Measurements from ENCODE around the gene PITX2.
A peak's percentile ranks its signal among the peaks of the same experiment; 100 is the strongest.

PITX2 gene

DNA sequence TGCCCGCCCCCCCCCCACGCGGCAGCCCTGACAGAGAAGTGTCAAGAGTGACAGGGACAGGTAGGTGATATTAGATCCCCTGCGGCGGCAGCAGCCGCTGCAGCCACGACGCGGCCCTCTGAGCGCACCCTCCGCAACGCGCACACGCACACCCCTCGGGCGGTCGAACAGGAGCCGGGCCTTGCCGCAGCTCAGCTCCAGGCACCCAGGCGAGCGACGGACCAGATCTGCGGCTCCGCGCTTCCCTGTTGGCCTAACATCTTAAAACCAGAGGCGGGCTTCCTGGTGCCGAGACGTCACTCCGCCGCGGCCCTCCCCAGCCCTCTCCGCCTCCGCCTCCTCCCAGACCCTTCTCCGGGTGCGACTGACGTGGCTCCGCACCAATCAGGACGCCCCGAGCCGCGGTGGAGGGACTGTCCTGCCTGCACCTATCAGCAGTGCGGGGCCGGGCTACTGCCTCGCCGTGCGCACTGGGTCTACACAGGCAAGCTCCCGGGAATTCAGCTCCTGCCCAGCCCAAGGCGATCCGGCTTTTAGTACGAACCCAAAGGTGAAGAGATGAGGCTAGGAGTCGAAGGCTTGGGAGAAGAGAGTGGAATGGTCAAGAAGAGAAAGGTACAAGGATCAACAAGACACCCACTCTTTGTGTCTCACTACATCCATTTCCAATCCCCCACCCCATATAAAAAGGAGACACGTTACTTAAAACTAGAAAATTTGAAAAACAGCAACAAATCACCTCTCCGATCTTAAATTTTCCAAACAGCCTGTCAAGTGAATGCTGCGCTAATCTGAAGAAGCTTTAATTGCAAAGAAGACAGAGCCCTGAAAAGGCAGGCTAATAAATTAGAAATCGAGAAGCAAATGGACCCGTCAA lies at the start of gene PITX2:
Gene PITX2 (minus strand): TSS at position 237 of the 877 bp plus-strand sequence. CDS start 617 bp downstream, outside the sequence.
- peak; percentile 99 for DNase-seq (ENCODE audit: low spot score)

DNA sequence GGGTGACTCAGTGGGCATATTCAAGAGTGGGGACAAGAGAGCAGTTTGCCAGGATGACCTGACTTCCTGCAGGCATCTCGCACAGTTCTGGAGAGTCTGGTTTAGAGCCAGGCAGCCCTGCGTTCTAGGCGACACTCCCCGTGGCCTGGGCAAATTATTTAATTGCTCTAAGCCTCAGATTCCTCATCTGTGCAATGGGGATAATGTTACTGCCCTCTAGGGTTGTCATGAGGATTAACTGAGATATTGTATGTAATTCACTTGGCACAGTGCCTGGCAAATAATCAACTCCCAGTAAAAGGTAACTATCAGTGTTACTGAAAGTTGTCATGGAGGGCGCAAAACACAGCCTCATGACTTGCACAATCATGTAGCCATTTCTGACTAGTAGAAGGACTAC lies 48.8 kb upstream of the PITX2 start:
- DNase-seq (ENCODE audit: low spot score): no peak

DNA sequence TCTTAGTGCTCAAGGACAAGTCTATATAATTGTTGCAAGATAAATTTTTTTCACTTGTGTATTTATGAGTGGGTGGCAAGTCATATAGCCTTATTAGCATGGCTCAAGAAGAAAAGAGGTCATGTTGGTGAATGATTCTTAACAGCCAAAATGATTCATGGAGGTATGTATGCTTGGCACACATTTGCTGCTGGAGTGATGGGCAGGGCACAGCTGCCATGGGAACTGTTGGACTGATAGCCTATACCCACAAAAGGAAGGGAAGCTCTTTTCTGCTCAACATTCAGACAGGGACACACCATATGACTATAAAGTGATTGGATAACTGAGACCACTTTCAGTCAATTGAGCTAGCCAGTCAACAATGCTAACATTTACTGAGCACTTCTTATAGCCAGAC lies 46.8 kb upstream of the PITX2 start:
- DNase-seq (ENCODE audit: low spot score): no peak

DNA sequence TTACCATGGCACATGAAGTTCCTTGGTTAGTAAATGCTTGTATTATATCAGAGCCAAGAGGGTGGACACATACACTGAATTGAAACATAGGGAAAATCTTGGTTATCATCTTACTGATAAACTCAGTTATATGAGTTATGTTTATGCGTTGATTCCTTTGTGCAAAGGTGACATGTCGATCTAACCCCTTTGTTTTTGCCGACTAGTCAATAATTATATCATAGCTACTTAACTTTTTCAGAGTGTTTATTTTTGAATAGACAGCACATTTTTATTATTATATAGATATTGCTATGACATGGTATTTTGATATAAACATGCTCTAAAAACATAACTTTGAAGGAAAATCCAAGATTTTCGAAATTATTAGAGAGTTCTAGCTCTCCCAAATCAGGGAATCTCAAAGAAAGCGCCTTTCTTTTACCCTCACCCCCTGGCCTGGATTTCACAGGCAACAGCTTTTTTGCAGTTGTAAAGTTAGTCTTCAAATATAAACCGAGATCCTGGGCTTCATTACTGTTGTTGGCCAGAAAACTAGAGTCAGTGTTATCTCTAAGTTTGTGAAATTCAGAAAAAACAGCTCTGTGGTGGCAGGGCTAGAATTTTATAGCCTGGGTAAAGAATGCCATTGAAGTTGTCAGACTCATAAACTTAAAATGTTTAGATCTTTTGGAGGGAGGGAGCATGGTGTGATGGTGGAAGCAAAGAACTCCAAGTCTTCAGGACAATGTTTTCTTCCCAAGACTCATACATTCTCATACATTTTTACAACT lies 45.8 kb upstream of the PITX2 start:
- no peak for DNase-seq (ENCODE audit: low spot score)

DNA sequence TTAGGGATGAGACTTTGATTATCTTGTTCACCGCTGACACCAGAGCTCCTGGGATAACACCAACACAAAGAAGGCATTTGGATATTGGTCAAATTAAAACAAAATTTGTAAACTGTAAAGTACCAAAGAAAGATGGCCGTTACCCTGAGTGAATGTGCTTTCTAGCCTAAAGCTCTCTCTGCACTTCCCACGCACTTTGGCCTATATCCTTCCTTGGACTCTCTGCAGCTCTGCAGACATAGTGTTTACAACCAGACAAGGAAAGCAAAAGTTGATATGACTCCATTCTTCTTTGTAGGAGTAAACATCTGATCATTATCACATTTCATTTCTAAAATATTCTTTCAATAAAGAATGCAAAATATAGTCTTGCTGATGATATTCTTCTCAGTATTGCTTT lies 44.8 kb upstream of the PITX2 start:
- no peak for DNase-seq (ENCODE audit: low spot score)

DNA sequence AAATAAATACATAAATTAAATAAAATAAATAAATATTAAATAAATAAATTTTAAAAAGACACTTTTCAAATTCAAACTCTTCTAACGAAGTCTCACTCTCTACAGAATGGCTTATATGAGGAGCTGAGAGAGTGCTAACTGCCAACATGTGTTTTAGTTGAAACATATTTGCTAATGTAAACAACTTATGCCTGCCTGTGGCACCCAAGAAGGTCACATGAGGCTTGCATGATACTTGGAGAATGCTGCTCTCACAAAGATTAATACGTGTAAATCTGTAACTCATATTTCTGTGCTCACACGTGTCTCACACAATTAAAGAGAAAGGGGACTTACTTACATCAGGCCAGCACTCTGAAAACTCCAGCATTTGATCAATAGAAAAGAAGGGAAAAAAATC lies 43.2 kb upstream of the PITX2 start:
- DNase-seq (ENCODE audit: low spot score): no peak

DNA sequence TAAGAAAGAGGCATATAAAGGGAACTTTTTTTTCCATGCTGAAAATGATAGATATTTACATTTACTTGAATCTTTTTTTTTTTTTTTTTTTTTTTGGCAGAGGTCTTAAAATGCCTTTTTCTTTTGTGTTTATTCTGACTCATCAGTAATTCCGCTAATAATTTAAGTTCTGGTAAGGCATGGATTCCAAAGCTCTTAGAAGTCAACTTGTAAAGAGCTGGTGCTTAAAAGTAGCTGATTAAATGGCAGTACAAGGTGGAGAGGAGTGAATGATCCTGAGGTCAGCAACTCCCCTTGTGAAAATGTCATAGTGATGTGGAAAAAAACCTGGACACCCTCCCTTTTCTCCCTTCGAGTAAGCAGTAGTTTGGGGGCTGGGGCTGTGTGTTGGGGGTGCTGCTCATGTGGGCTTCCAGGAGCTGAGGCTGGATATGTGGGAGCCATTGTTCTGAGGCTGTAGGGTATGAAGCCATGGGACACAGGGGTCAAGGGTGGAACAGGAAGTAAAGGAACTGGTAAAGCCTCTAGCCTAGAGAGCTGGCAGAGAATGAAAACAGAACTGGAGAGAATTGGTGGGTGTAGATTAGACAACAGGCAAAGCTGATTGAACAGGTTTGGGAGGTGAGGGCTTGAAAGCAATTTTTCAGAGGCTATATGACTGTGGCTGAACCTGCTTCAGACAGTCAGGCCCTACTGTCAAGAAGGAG lies 41.0 kb upstream of the PITX2 start:
- DNase-seq (ENCODE audit: low spot score): peak; percentile 61

DNA sequence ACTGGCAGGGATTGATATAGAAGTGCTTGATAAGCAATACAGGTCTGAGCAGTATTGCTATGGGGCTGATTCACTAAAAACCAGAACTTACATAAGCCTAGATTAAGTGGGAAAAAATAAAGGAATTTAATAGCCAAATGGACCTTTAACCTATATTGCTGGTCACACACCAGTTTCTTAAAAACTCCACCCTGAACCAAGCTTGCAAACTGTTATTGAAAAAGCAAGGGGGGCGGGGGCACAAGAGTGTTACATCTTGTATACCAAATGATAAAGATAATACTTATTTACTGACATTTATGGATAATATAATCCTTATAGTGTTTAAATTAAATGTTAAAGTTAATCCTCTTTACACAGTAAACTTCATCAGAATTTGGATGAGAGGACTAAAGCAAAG lies 40.3 kb upstream of the PITX2 start:
- DNase-seq (ENCODE audit: low spot score): no peak

DNA sequence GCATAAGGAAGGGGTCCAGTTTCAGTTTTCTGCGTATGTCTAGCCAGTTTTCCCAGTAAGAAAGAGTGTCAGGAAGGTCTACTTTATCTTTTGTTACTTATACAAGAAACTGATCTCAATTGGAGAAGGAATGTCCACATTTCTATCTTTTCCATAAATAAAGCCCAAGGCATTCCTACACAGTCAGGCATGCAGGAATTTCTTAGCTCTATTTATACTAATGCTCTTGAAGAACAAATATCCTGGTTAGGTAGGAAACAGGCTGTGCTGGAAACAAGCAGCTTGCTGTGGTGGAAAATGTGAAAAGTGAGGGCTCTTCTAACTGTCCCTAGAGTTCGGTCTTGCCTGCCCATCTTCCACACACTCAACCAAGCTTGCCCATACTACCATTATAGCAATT lies 37.9 kb upstream of the PITX2 start:
- DNase-seq (ENCODE audit: low spot score): no peak

DNA sequence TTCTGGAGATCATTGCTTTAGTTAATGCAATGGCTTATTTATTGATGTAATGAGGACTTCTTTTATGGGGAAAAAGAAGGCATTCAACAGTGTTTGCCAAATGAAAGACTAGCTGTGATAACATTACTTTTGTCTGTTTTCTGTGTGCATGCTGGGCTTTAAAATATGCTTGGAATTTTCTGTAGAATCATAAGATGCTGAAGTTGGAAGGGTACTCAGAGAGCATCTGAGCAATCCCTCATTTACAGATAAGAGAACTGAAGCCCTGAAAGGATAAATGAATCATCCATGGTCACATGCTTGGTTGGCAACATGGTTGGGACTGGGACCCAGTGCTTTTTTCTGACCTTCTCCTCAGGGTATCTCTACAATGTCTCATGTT lies 31.4 kb upstream of the PITX2 start:
- DNase-seq (ENCODE audit: low spot score): peak; percentile 53

DNA sequence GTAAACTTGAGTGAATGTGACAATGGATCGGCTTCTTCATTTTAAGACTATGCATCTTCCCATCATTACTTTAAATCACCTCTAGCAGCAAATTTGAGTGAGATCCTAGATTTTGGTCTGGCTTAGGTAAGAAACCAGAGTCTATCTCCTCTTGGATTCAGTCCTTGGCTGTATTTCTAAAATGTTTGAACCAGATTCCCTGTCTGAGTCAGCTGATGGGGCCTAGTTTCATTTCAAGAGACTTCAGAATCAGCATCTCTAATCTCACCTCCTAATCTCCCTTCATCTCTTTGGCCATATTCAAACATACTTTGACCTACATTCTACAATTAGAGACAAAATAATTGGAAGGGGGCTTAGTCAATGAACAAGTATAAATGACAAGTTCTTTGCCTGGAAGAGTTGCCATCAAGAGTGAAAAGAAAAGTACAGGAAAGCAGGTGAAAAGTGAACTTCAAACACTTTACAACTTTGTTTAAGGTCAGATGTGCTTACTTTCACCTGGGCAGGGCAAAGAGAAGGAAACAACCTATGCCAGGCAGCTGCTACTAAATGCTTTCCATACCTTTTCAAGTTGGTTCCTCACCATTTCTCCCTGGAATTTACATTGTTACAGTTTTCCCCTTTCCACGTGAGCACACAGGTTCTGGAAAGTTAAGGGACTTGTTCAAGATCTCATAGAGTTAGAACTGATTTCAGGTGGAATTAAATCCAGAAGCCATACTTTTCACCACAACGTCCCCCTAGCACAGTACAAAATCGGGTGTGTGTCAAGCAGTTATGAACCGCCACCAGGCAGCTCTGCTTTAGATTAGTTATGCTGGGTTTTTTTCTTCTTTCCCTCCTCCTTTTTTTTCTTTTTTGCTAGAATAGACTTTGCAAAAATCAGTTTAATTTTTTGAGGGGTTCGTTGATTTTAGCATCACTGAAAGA lies 30.7 kb upstream of the PITX2 start:
- no peak for DNase-seq (ENCODE audit: low spot score)

DNA sequence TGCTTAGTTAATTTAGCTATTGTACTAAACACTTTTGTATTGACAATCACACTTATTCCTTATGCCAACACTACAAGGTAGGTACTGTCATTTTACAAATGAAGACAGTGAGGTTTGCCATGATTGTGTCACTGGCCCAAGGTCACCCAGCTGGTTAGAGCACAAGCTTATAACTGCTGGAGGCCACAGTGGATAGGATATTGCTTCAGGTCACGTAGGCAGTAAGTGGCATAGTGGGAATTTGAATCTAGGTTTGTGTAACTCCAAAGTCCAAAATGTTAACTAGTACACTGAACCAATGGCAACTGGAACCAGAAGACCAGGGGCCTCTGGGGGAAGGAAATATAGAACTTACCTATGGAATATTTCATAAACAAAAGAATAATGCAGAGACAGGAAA lies 21.1 kb upstream of the PITX2 start:
- DNase-seq (ENCODE audit: low spot score): no peak

DNA sequence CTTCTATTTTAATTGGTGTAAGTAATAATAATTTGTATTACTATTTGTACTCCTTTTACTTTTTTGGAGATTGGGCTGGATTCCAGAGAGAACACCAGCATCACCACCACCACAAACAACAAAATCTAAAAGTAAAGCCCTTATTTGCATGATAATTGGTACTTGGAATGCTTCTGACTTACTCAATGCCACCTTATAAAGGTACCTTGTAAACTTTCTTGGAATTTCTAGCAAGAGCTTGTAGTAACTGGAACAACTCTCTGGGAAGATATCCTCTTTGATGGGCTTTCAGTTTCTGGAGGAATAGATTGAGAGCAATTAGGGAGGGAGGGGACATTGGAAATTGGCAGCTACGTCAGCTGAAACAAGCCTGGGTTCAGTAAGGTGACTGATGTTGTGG lies 20.2 kb upstream of the PITX2 start:
- no peak for DNase-seq (ENCODE audit: low spot score)

DNA sequence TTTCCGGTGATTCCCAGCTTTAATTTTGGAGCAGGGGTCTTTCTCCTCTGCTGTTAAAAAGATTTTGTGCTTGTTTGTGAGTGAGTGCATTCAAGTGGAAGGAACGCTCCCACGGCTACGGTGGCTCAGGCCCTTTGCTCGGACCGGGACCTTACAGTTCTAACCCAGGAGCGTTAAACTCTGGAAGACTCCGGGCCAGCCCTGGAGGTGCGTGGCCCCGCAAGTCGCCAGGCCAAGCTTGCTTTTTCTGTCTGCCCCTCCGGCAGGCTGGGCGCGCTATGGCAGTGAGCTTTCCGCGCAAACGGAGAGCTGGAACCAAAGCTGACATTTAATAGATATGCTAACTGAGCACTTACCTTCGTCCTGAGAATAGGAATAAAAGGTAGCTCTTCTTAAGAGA lies 18.3 kb upstream of the PITX2 start:
- no peak for DNase-seq (ENCODE audit: low spot score)

DNA sequence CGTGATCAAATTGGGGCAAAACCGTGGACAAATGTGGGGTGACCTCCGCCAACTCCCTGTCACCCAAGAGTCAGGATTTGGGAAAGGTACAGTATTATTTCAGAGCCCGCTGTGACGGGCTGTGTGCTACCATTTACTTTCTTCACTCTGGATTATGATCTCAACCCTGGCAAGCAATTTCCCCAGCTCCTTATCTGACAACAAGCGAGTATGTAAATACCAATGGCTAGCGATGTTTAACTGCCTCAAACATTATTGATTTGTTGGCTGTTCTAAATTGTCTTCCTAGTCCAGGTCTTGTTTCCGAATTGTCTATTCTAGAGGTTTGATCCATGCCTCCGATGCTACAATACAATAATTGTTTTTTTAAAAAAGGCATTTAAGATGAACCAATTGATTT lies 17.7 kb upstream of the PITX2 start:
- DNase-seq (ENCODE audit: low spot score): no peak

DNA sequence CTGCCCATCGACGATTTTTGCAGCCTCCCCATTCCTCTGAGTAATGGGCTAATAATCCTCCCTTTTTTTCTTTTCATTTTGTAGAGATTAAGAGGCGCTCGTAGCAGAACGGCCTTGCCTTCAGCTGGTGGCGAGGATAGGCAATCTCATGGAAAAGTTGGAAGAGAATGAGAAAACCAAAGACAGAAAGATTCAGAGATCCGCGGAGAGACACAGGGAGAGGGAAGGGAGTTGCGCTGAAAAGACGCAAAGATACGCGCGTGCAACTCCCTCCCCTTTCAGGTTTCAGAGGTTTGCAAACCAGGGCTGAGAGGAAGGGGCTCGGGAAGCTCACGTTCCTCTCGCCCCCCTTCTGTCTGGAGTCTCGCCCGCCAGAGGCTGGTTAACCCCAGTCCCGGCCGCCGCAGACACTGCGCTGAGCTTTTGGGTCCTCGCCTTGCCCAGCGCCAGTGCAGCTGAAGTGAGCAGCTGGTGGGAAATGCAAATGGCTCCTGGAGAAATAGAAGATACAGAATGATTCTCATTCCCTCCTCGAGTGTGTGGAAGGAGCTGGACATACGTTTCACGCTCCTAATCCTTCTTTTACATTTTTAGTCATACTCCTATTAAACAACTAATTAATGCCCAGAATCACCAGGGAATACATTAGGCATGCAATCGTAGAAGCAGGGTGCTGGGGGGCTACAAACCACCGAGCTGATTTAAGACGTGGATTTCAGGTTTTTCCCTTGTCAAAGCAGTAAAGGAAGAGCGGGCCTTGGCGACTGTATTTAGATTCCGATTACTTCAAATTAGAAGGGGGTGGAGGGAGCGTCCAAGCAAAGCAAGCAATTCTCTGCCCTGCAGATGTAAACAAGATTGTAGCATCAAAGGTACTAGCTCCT lies 16.6 kb upstream of the PITX2 start:
- DNase-seq (ENCODE audit: low spot score): no peak

DNA sequence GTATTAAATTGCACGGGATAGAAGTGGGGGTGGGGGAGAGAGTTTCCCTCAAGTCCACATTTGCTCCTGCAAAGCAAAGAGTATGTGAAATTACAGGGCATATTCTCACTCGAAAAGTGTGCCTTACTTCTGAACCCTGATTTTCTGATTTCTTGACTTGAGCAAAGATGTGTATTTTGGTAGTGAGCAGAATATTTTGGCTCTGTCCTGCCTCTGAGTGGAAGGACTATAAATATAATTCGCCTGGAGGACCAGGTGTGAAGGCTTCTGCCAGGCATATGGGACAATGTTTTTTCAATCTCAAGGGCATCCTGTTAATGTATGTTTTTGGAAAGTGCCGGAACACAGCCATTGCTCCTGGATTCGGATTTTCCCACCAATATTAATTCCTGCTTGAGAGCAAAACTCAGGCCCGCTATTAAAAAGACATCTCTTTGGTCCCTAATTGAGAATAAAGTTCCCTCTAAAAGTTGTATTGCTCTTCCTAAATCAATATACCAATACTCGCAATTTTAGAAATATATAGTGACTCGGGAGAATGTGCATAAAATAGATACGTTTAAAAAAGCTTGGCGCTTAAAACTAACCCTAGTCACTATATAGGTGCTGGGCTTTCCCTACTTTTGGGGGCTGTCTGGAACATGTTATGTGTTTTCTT lies 15.3 kb upstream of the PITX2 start:
- DNase-seq (ENCODE audit: low spot score): no peak

DNA sequence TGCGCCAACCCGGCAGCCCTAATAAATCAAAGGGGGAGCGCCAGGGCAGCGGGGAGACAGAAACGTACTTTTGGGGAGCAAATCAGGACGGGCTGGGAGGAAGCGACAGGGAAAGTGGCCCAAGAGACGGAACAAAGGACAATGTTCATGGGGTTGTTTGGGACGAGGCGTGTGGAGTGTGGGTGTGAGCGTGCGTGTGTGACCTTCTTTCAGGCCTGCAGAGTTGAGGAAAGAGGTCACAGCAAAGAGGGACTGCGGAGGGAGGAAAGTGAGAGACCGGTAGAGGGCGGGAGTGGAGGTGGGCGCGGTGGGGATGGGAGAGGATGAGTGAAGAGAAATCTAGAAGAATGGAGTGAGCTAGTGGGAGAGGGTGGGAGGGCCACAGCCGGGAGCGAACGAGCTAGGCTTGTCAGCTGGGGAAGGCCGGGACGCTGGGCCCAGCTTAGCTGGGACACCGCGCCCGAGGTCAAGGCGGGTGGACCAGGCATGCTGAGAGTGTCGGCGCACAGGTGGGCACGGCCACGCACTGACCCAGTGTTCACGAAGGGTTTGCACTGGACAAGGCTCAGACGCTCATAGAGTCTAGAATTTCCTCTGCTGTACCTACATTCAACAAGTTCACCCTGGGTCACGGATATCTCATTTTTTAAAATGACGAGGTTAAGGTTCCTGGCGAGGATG lies 14.7 kb upstream of the PITX2 start:
- peak; percentile 44 for DNase-seq (ENCODE audit: low spot score)

DNA sequence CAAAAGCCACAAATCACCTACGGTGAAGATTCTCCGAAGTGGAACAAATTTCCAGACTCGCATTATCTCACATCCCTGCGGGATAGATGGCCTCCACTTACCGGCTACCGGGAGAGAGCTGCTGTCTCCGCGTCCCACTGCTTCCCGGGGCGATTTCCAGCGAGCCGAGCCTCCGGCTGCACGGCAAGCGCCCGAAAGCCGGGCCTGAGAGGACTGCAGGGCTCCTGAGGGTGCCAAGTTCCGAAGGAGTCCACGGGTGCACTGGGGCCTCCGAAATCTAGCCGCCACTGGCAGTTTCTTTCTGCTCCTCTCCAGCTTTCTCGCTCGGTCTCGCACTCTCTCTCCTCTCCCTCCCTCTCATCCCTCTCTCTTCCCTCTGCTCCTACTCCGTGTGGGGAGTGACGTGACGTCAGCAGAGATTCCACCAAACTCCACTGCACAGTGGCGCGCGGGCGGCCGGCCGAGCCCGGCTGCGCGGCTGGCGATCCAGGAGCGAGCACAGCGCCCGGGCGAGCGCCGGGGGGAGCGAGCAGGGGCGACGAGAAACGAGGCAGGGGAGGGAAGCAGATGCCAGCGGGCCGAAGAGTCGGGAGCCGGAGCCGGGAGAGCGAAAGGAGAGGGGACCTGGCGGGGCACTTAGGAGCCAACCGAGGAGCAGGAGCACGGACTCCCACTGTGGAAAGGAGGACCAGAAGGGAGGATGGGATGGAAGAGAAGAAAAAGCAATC lies 14.0 kb upstream of the PITX2 start:
- DNase-seq (ENCODE audit: low spot score): peak; percentile 94

Data from GM03348 (cell line).